ENCODE data around the gene CCNYL1.
"Not testable (repeated sequence)": the region's sequence is repeated elsewhere in the genome, so short reads cannot be mapped to it uniquely, and the experiment has no call there.

The CCNYL1 gene

GRCh38 chr2:207683879-207684627 is 27.4 kb upstream of the CCNYL1 start:
- peaks cover 27% of the 10 kb centered on the region for H3K27me3 ChIP-seq (ENCODE audit: control insufficient read depth, insufficient read depth, low read length)
- peaks cover 16% of the 10 kb centered on the region for H3K4me1 ChIP-seq (ENCODE audit: control insufficient read depth, insufficient read depth, low read length)
- no peaks in the 10 kb centered on the region for H3K36me3 ChIP-seq (ENCODE audit: insufficient read depth, low read length)
- H3K9me3 ChIP-seq (replicated peaks; ENCODE audit: low read length) = no peaks in the 10 kb centered on the region
- peak overlapping the region; percentile 44 for H3K9ac ChIP-seq (ENCODE audit: low read depth, low read length)
- peak overlapping the region; percentile 37 for H3K4me3 ChIP-seq (ENCODE audit: low read length)
- H3K4me2 ChIP-seq (ENCODE audit: low read length) = peak overlapping the region; percentile 63

DNA sequence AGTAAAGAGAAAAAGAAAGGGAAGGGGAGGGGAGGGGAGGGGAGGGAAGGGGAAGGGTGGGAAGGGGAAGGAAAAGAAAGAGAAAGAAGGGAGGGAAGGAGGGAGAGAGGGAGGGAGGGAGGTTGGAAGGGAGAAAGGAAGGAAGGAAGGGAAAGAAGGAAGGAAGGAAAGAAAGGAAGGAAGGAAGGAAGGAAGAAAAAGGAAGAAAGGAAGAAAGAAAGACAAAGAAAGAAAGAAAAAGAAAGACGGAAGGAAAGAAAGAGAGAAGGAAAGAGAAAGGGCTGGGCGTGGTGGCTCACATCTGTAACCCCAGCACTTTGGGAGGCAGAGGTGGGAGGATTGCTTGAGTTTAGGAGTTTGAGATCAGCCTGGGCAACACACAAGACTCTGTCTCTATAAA is 24.6 kb upstream of the CCNYL1 start:
- Histone ChIP-seq H3K36me3 (ENCODE audit: insufficient read depth, low read length) (no peaks in the 10 kb centered on the region), H3K9ac (ENCODE audit: low read depth, low read length) (no peak overlapping the region), H3K9me3 (replicated peaks; ENCODE audit: low read length) (no peaks in the 10 kb centered on the region), H3K4me3 (ENCODE audit: low read length) (no peak overlapping the region), H3K4me2 (ENCODE audit: low read length) (no peak overlapping the region), H3K27me3 (ENCODE audit: control insufficient read depth, insufficient read depth, low read length) (peaks cover 22% of the 10 kb centered on the region), H3K4me1 (ENCODE audit: control insufficient read depth, insufficient read depth, low read length) (peaks cover 16% of the 10 kb centered on the region)

- Histone ChIP-seq H3K4me1 (ENCODE audit: control insufficient read depth, insufficient read depth, low read length) (peaks cover 10% of the 10 kb centered on the region), H3K4me3 (ENCODE audit: low read length) (no peak overlapping the region), H3K9ac (ENCODE audit: low read depth, low read length) (no peak overlapping the region), H3K4me2 (ENCODE audit: low read length) (no peak overlapping the region), H3K27me3 (ENCODE audit: control insufficient read depth, insufficient read depth, low read length) (peaks cover 21% of the 10 kb centered on the region), H3K36me3 (ENCODE audit: insufficient read depth, low read length) (no peaks in the 10 kb centered on the region), H3K9me3 (replicated peaks; ENCODE audit: low read length) (no peaks in the 10 kb centered on the region)
These were observed 22.8 kb upstream of the CCNYL1 start for GRCh38 chr2:207688597-207688996.

DNA sequence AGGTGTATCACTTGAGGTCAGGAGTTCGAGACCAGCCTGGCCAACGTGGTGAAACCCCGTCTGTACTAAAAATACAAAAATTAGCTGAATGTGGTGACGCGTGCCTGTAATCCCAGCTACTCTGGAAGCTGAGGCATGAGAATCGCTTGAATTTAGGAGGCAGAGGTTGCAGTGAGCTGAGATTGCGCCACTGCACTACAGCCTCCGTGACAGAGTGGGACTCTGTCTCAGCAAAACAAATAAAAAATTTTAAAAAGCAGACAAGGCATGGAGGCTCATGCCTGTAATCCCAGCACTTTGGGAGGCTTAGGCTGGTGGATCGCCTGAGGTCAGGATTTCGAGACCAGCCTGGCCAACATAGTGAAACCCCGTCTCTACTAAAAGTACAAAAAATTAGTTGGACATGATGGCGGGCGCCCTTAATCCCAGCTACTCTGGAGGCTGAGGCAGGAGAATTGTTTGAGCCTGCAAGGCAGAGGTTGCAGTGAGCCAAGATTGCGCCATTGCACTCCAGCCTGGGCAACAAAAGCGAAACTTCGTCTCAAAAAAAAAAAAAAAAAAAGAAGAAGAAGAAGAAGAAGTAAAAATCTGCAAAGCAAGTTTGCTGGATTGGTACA is 20.5 kb upstream of the CCNYL1 start:
- H3K9me3 ChIP-seq (replicated peaks; ENCODE audit: low read length); H3K4me2 ChIP-seq (ENCODE audit: low read length); H3K36me3 ChIP-seq (ENCODE audit: insufficient read depth, low read length); H3K9ac ChIP-seq (ENCODE audit: low read depth, low read length); H3K4me3 ChIP-seq (ENCODE audit: low read length): not testable (repeated sequence)
- H3K4me1 ChIP-seq (ENCODE audit: control insufficient read depth, insufficient read depth, low read length) = peaks cover 11% of the 10 kb centered on the region
- peaks cover 21% of the 10 kb centered on the region for H3K27me3 ChIP-seq (ENCODE audit: control insufficient read depth, insufficient read depth, low read length)

GRCh38 chr2:207692206-207693065 is 19.0 kb upstream of the CCNYL1 start:
- Histone ChIP-seq H3K4me2 (ENCODE audit: low read length) (no peak overlapping the region), H3K9ac (ENCODE audit: low read depth, low read length) (no peak overlapping the region), H3K27me3 (ENCODE audit: control insufficient read depth, insufficient read depth, low read length) (peaks cover 25% of the 10 kb centered on the region), H3K36me3 (ENCODE audit: insufficient read depth, low read length) (no peaks in the 10 kb centered on the region), H3K4me1 (ENCODE audit: control insufficient read depth, insufficient read depth, low read length) (peaks cover 11% of the 10 kb centered on the region), H3K9me3 (replicated peaks; ENCODE audit: low read length) (no peaks in the 10 kb centered on the region), H3K4me3 (ENCODE audit: low read length) (no peak overlapping the region)

- no peak overlapping the region for H3K9ac ChIP-seq (ENCODE audit: low read depth, low read length)
- peaks cover 11% of the 10 kb centered on the region for H3K4me1 ChIP-seq (ENCODE audit: control insufficient read depth, insufficient read depth, low read length)
- no peak overlapping the region for H3K4me3 ChIP-seq (ENCODE audit: low read length)
- no peaks in the 10 kb centered on the region for H3K36me3 ChIP-seq (ENCODE audit: insufficient read depth, low read length)
- peaks cover 21% of the 10 kb centered on the region for H3K27me3 ChIP-seq (ENCODE audit: control insufficient read depth, insufficient read depth, low read length)
- no peaks in the 10 kb centered on the region for H3K9me3 ChIP-seq (replicated peaks; ENCODE audit: low read length)
- no peak overlapping the region for H3K4me2 ChIP-seq (ENCODE audit: low read length)
These were observed 17.7 kb upstream of the CCNYL1 start for GRCh38 chr2:207693641-207694249.

DNA sequence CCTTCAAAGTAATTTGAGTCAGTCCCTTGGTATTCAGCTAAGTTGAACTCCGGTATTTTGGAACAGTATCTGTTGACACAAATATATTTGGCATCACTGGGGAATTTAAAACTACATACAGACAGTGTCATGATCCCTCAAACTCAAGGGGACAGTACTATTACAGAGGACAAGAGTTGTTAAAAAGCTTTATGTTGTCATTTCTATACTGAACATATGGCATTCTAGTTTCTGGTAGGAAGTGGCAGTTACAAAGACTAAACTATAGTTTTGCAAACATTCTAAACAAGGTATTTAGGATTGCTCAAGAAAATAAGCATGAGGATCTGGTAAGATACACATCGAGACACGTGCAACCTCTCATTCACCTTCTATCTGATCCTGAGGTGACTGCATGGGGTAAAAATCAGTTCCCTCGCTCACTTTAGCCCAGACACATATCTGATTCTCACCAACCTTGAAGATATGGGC is 16.6 kb upstream of the CCNYL1 start:
- Histone ChIP-seq H3K4me1 (ENCODE audit: control insufficient read depth, insufficient read depth, low read length) (peaks cover 11% of the 10 kb centered on the region), H3K27me3 (ENCODE audit: control insufficient read depth, insufficient read depth, low read length) (peaks cover 20% of the 10 kb centered on the region), H3K36me3 (ENCODE audit: insufficient read depth, low read length) (no peaks in the 10 kb centered on the region), H3K4me2 (ENCODE audit: low read length) (peak overlapping the region; percentile 54), H3K4me3 (ENCODE audit: low read length) (no peak overlapping the region), H3K9ac (ENCODE audit: low read depth, low read length) (no peak overlapping the region), H3K9me3 (replicated peaks; ENCODE audit: low read length) (no peaks in the 10 kb centered on the region)

DNA sequence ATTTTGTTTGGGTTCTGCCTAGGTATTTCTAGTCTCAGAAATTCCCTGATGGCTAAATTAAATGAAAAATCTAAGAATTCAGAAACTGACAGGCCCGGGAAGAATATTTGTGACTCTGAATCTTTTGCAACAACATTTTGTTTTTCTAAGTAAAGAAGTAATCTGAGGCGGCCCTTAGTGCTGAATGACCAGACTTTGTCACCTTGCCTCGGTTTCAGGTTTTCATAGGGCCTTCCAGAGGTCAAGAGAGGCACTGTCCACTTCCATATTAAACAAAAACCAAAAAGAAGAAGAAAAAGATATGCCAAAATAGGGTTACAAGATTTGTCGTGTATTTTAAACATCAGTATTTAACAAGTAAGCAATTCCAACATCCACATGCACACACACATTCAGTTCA is 16.1 kb upstream of the CCNYL1 start:
- Histone ChIP-seq H3K9me3 (replicated peaks; ENCODE audit: low read length) (no peaks in the 10 kb centered on the region), H3K4me3 (ENCODE audit: low read length) (no peak overlapping the region), H3K4me2 (ENCODE audit: low read length) (no peak overlapping the region), H3K36me3 (ENCODE audit: insufficient read depth, low read length) (no peaks in the 10 kb centered on the region), H3K4me1 (ENCODE audit: control insufficient read depth, insufficient read depth, low read length) (peaks cover 11% of the 10 kb centered on the region), H3K27me3 (ENCODE audit: control insufficient read depth, insufficient read depth, low read length) (peaks cover 17% of the 10 kb centered on the region), H3K9ac (ENCODE audit: low read depth, low read length) (no peak overlapping the region)

DNA sequence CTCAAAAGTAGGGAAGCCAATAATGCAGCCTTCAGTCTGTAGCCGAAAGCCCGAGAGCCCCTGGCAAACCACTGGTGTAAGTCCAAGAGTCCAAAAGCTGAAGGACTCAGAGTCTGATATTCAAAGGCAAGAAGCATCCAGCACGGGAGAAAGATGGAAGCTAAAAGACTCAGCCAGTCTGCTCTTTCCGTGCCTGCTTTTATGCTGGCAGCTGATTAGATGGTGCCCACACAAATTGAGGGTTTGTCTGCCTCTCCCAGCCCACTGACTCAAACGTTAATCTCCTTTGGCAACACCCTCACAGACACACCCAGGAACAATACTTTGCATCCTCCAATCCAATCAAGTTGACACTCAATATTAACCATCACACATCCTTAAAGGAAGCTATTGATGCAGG is 14.5 kb upstream of the CCNYL1 start:
- H3K9me3 ChIP-seq (replicated peaks; ENCODE audit: low read length); H3K36me3 ChIP-seq (ENCODE audit: insufficient read depth, low read length); H3K9ac ChIP-seq (ENCODE audit: low read depth, low read length); H3K4me2 ChIP-seq (ENCODE audit: low read length); H3K4me3 ChIP-seq (ENCODE audit: low read length); H3K27me3 ChIP-seq (ENCODE audit: control insufficient read depth, insufficient read depth, low read length): not testable (repeated sequence)
- H3K4me1 ChIP-seq (ENCODE audit: control insufficient read depth, insufficient read depth, low read length) = peaks cover 11% of the 10 kb centered on the region

DNA sequence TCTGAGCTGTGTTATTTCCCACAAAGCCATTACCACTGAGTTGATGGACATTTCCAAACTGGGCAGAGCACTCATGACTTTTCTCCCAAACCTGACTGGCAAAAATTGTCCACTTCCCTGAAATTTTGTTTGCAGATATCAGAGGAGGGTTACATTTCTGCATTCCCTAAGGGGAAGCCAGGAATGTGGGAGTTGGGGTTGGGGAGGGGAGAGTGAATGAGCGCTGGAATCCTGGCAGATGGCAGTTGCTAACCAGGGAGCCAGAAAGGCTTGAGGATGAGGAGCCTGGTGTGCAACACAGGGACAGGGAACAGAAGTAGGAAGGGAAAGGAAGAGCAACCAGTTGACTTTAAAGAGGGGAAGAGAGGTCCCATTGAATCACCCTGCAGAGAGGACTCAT is 14.0 kb upstream of the CCNYL1 start:
- H3K9me3 ChIP-seq (replicated peaks; ENCODE audit: low read length) = no peaks in the 10 kb centered on the region
- H3K4me2 ChIP-seq (ENCODE audit: low read length) = no peak overlapping the region
- no peaks in the 10 kb centered on the region for H3K36me3 ChIP-seq (ENCODE audit: insufficient read depth, low read length)
- peaks cover 7% of the 10 kb centered on the region for H3K27me3 ChIP-seq (ENCODE audit: control insufficient read depth, insufficient read depth, low read length)
- no peak overlapping the region for H3K4me3 ChIP-seq (ENCODE audit: low read length)
- no peak overlapping the region for H3K9ac ChIP-seq (ENCODE audit: low read depth, low read length)
- peaks cover 11% of the 10 kb centered on the region for H3K4me1 ChIP-seq (ENCODE audit: control insufficient read depth, insufficient read depth, low read length)

DNA sequence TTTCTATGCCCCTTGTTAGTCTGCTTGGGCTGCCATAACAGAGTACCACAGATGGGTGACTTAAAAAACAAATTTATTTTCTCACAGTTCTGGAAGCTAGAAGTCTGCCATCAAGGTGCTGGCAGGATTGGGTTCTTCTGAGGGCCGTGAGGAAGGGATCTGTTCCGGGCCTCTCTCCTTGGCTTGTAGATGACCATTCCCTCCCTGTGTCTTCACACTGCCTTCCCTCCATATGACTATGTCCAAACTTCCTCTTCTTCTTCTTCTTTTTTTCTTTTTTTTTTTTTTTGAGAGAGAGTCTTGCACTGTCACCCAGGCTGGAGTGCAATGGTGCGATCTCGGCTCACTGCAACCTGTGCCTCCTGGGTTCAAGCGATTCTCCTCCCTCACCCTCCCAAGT is 13.1 kb upstream of the CCNYL1 start:
- H3K27me3 ChIP-seq (ENCODE audit: control insufficient read depth, insufficient read depth, low read length) = peaks cover 7% of the 10 kb centered on the region
- H3K9me3 ChIP-seq (replicated peaks; ENCODE audit: low read length) = no peaks in the 10 kb centered on the region
- peaks cover 11% of the 10 kb centered on the region for H3K4me1 ChIP-seq (ENCODE audit: control insufficient read depth, insufficient read depth, low read length)
- no peak overlapping the region for H3K4me2 ChIP-seq (ENCODE audit: low read length)
- H3K4me3 ChIP-seq (ENCODE audit: low read length) = no peak overlapping the region
- no peaks in the 10 kb centered on the region for H3K36me3 ChIP-seq (ENCODE audit: insufficient read depth, low read length)
- no peak overlapping the region for H3K9ac ChIP-seq (ENCODE audit: low read depth, low read length)

All from skeletal muscle satellite cell (primary cell).